ENCODE data around the gene KCNQ1OT1.

DNA sequence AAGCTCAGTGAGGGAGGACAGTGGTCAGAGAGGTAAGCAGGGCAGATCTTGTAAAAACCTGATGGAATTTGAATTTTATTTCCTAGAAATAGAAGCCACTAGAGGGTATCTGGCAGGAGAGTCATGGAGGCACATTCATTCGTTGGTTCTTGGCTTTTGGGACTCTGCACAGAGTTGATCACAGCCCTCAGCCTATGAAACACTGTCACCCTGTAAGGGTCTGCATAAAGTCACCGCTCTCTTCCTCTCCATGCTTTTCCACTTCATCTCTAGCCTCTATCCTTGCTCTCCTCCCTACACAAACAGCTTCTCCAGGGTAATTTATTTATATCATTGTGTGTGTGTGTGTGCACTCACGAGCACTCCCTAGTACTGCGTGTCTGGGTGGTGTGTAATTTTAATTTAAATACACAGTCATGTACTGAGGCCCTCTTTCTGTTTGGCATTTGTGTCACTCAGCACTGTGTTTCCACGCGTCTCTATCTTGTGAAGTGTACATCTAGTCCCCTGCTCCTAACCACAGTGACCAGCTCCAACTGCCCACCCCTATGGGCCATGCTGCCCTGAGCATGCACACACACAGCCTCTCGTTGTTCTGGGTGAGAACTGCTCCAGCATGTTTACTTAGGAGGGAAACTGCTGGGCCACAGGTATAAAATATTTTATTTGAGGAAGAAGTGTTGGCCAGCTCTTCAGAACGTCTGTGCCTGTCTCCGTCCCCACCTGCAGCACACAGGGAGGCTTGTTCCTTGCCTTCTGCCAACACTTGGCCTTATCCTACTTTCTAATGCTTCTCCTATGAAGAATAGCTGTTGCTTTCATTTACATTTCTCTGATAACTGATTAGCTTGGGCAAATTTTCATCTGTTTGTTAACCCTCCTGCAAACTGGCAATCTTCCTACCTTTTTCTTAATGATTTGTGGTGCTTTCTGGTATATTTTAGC, 4.5 kb downstream of the KCNQ1OT1 start:
- TF ChIP-seq, protein P1, sequence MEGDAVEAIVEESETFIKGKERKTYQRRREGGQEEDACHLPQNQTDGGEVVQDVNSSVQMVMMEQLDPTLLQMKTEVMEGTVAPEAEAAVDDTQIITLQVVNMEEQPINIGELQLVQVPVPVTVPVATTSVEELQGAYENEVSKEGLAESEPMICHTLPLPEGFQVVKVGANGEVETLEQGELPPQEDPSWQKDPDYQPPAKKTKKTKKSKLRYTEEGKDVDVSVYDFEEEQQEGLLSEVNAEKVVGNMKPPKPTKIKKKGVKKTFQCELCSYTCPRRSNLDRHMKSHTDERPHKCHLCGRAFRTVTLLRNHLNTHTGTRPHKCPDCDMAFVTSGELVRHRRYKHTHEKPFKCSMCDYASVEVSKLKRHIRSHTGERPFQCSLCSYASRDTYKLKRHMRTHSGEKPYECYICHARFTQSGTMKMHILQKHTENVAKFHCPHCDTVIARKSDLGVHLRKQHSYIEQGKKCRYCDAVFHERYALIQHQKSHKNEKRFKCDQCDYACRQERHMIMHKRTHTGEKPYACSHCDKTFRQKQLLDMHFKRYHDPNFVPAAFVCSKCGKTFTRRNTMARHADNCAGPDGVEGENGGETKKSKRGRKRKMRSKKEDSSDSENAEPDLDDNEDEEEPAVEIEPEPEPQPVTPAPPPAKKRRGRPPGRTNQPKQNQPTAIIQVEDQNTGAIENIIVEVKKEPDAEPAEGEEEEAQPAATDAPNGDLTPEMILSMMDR (IDR thresholded peaks at IDR 0.05): no peak
- TF ChIP-seq FOXM1 (IDR thresholded peaks at IDR 0.05; ENCODE audit: low read depth) (no peak), EZH2phosphoT487 (IDR thresholded peaks at IDR 0.05; ENCODE audit: borderline replicate concordance, low read depth) (no peak), CHD2 (IDR thresholded peaks at IDR 0.05; ENCODE audit: low read length, partially characterized antibody) (no peak), TAF1 (IDR thresholded peaks at IDR 0.05; ENCODE audit: borderline replicate concordance, low read depth, low read length) (no peak), GABPA (IDR thresholded peaks at IDR 0.05; ENCODE audit: low read depth) (no peak), POLR2AphosphoS5 (IDR thresholded peaks at IDR 0.05; ENCODE audit: low read depth, low read length) (no peak)
- TF ChIP-seq, protein P2, sequence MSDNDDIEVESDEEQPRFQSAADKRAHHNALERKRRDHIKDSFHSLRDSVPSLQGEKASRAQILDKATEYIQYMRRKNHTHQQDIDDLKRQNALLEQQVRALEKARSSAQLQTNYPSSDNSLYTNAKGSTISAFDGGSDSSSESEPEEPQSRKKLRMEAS (IDR thresholded peaks at IDR 0.05; ENCODE audit: low read depth): no peak
- TF ChIP-seq, protein P3, sequence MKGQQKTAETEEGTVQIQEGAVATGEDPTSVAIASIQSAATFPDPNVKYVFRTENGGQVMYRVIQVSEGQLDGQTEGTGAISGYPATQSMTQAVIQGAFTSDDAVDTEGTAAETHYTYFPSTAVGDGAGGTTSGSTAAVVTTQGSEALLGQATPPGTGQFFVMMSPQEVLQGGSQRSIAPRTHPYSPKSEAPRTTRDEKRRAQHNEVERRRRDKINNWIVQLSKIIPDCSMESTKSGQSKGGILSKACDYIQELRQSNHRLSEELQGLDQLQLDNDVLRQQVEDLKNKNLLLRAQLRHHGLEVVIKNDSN (IDR thresholded peaks at IDR 0.05; ENCODE audit: borderline replicate concordance, low read depth): no peak

All from SK-N-SH (cell line).